Brain pericyte (primary cell): ENCODE measurements around the gene ERMARD.

Source experiments
- DNase-seq: peaks from one replicate; pipeline ENCODE4 v3.0.0-alpha.2; 2012; ENCODE audit warnings: low read depth, low spot score

The ERMARD gene

DNA sequence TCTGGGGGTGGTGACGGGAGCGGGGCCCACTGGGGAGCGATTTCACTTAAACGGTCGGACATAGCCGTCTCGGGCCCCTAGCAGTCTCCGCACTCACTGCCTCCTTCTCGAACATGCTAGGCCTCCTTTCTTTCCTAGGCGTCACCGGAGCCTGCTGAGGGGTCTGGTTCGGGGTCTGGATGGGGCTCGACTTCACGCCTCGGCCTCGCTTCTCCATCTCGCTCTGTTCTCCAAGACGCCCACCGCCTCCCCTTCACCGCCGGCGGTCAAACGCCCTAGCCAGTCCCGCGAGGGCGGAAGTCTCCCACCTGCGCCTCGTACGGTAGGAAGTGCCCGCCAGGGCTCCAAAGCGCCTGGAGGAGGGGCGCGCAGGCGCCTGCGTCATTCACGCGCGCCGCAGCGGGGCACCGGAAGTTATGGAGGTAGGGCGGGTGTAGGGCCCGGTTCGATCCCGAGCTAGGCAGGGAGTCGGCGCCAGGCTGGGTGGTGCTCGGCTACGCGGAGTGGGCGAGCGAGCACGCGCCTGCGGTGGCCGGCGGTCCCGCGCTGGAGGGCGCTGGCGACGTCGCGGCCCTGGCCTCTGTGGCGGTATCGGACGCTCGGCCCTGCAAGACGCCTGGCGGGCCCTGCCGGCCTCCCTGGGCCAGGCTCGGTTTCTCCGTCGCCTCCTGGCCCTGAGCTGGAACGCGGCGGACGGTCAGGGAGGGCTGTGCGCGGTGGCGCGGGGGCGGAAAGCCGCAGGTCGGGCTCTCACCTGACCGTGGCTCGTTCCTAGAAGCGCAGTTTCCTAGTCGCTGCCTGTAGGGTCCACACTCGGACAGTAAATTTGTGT, at the start of gene ERMARD, which contains the start of gene DYNLT2:
ERMARD (plus strand) TSS at position 381 of the 832 bp plus-strand sequence; CDS start at position 417, 36 bp downstream.
DYNLT2 (minus strand) TSS at position 331 of the 832 bp plus-strand sequence; CDS start at position 217, 114 bp downstream.
- DNase-seq: peak; percentile 74

DNA sequence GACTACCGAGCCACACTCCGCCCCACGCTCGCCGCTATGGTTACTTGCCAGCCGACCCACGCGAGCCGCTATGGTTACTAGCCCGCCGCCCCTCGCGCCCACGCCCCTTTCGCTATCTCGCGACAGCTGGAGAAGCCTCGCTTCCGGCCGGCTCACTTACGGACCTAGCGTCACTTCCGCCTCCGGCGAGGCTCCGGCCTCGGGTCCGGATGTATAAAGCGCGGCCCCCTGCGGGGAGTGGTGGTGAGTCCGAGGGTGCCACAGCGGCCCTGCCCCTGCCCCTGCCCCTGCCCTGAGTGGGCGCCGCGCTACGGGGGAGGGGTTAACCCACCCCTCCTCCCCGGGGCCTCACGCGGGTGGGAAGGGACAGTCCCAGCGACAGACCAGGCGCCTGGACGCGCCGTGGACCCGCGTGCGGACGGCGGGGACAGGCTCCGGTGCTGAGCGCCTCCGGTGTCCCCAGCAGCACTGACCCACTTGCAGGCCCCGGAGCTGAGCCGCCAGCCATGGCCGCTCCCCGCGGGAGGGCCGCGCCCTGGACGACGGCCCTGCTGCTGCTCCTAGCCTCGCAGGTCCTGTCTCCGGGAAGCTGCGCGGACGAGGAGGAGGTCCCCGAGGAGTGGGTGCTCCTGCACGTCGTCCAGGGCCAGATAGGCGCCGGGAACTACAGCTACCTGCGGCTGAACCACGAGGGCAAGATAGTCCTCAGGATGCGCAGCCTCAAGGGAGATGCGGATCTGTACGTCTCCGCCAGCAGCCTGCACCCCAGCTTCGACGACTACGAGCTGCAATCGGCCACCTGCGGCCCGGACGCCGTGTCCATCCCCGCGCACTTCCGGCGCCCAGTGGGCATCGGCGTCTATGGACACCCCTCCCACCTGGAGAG, 49.2 kb upstream of the ERMARD start, which contains the start of the genes C6orf120 and WDR27:
C6orf120 (plus strand) TSS at position 173 of the 886 bp plus-strand sequence; CDS start at position 507, 334 bp downstream.
WDR27 (minus strand) TSS at position 76 of the 886 bp plus-strand sequence. CDS start 13,024 bp downstream, outside the sequence.
- peak; percentile 84 for DNase-seq

GRCh38 chr6:169702840-169703246, 48.6 kb upstream of the ERMARD start:
- no peak for DNase-seq

GRCh38 chr6:169707772-169708171, 43.6 kb upstream of the ERMARD start:
- no peak for DNase-seq

DNA sequence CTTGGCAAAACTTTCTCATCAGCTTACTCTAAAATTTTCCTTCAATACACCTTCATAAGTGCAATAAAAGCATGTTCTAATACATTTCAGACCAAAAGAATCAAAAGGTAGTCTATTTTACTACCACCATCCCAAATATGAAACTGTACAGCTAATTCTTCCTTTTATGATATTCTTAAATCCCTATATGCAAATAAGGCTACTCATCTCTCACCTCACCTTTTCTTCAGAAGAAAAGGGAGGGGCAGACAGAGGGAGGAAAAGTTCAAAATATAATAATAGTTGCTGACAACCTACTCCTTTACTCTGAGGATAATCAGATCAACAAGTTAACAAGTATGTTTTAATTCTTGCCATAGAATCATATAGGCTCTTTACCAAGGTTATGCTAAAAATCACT, 42.1 kb upstream of the ERMARD start:
- DNase-seq: no peak

- DNase-seq: no peak
These were observed 41.4 kb upstream of the ERMARD start for GRCh38 chr6:169710009-169710408.

DNA sequence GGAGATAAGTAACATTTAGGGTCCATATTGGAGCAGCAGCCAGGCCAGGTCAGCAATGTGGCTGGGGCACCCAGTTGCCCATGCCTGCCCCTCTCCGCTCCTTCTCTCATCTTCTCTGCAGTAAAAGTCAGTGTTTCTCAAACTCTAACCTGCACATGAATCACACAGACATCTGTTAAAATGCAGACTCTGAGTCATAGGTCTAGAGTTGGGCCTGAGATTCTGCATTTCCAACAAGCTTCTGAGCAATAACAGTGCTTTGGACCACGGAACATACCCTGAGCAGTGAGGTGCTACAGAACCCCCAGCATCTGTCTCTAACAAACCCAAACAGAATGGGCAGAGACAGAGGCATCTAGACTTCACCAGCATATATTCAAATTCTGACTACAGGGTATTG, 37.2 kb upstream of the ERMARD start:
- DNase-seq: no peak

- DNase-seq: no peak
These were observed 36.8 kb upstream of the ERMARD start for GRCh38 chr6:169714595-169714994.

DNA sequence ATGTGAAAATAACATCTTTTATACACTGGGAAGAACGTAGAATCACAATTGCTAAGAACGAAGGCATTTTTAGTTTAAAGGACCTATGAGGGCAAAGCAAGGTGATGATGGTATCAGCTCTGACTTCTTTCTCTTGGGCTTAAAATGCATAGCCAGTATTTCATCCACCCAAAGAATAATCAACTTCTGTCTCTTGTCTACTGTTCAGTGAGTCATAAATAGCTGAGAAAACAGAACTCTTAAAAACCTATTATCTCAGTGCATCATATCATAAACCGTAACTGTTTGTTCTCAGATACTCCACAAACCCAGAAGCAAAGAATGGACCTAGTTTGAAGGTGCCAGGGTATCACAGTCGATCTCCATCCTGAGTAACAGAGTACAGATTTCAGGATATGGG, 32.3 kb upstream of the ERMARD start:
- no peak for DNase-seq

GRCh38 chr6:169720207-169720855, 31.1 kb upstream of the ERMARD start:
- DNase-seq: no peak

DNA sequence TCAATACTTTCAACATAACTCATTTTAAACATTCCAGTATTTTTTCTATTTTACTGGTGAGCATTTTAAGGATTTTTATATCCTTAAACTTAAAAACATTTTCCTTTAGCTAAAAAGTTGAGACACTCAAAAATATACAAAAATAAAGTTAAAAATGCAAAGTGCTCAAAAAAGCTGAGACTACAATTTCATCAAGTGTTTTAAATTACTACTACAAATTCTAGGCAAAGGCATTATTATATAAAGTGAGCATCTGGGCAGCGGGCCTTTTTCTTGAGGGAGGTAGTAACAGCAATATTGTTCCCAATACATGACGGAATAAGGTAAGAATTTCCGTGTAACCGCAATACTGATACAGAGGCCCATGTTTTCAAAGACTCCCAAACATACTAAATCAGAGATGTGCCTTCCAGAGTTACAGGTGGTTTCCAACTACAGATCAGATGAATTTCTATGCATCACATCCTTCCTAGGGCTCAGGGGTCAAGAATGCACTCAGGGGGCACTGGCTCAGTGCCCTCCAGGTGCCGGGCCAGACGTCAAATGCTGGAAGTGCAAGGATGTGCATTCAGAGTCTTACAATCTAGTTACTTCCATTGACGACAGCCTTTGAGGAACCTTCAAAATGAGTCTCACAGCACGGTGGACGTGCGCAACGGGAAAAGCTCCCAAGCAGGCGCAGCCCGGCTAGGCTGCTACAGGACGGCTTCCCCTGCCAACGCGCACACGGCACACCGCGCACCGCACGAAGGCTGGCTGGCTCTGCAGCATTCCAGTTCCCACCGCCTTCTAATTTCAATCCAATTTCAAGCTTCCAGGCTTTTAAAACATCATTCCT, 28.8 kb upstream of the ERMARD start:
- DNase-seq: no peak

- no peak for DNase-seq
These were observed 28.1 kb upstream of the ERMARD start for GRCh38 chr6:169723200-169723909.

DNA sequence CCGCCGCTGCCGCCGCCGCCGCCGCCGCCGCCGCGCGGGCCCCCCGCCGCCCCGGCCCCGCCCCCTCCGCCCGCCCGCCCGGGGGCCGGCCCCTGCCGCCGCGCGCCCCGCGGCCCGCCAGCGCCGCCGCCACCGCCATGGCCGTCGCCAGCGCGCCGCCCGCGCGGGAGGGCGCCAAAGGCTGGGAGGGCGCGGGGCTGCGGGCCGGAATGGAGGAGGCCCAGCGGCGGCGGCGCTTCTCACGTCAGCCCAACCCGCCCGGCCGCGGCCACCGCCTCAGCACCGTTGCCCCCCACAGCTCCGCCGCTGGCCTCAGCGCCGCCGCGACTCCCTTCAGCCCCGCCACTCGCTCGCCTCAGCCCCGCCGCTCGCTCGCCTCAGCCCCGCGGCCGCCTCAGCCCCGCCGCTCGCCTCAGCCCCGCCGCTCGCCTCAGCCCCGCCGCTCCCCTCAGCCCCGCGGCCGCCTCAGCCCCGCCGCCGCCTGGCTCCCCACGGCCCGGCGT, 27.4 kb upstream of the ERMARD start:
- DNase-seq: no peak

- peak; percentile 12 for DNase-seq
These were observed 26.8 kb upstream of the ERMARD start, which contains the start of gene PHF10 for GRCh38 chr6:169724494-169725124. TSS of gene PHF10 (minus strand) at chr6:169724500. CDS start at chr6:169723931, 569 bp downstream.

DNA sequence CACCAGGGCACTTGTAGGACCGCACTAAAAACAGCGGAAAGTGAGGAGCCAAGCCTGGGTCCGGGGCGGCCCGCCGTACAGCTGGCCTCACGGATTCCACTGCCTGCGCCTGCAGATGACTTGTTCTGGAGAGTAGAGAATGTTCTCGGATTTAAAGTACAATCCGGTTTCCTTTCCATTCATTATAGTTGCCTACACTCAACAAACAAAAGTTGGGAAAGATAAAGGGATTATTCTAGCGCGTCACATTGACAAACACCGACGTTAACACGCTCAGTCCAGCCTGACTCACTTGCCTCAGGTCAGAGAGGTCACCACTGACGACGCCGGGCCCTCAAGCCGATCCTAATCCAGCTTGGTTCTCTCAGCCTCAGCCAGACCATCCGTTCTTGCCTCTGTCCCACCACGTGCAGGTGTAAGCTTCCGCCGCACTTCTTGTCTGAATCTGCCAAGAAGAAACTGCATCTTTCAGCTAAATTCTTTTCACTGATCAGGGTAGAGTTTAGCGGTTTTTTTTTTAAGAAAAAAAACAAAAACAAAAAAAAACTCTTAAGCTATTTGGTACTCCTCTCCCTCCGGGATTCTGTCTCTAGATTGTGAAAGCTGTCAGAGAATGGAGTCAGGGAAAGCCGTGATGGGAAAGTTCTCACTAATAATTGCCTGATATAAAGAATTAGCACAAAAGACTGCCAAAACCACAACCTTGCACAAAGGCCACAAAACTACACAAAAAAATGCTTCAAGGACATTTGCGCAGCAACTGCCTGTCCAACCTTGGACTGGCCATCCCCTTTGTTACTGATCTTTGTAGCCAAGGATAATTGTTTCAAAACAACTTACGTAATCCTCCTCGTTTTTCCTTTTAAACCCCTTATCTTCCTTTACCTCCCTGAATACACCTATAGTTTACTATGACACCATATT, 26.0 kb upstream of the ERMARD start:
- peak; percentile 22 for DNase-seq

- DNase-seq: no peak
These were observed 25.4 kb upstream of the ERMARD start for GRCh38 chr6:169726049-169726400.

GRCh38 chr6:169726963-169727362, 24.5 kb upstream of the ERMARD start:
- no peak for DNase-seq

GRCh38 chr6:169729961-169730360, 21.5 kb upstream of the ERMARD start:
- DNase-seq: no peak
